ENCODE data around the gene PRCC.

- TF ChIP-seq, protein P1, sequence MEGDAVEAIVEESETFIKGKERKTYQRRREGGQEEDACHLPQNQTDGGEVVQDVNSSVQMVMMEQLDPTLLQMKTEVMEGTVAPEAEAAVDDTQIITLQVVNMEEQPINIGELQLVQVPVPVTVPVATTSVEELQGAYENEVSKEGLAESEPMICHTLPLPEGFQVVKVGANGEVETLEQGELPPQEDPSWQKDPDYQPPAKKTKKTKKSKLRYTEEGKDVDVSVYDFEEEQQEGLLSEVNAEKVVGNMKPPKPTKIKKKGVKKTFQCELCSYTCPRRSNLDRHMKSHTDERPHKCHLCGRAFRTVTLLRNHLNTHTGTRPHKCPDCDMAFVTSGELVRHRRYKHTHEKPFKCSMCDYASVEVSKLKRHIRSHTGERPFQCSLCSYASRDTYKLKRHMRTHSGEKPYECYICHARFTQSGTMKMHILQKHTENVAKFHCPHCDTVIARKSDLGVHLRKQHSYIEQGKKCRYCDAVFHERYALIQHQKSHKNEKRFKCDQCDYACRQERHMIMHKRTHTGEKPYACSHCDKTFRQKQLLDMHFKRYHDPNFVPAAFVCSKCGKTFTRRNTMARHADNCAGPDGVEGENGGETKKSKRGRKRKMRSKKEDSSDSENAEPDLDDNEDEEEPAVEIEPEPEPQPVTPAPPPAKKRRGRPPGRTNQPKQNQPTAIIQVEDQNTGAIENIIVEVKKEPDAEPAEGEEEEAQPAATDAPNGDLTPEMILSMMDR (IDR thresholded peaks at IDR 0.05 in 8 of 11, conservative IDR thresholded peaks at IDR 0.05 in 3 of 11): no peak
- no peak for TF ChIP-seq POLR2A (IDR thresholded peaks at IDR 0.05)
- TF ChIP-seq POLR2AphosphoS5 (IDR thresholded peaks at IDR 0.05): no peak
Observed at GRCh38 chr1:156846643-156847042, 79.3 kb downstream of the PRCC start.

Data from spleen (tissue), 7 donors.